ENCODE data around the gene TLE3. TPM values are rescaled to one million over a fixed set of nuclear protein-coding genes. Genes with fewer than 3 reads are reported as not detected.
"Not testable (repeated sequence)": the region's sequence is repeated elsewhere in the genome, so short reads cannot be mapped to it uniquely, and the experiment has no call there.

TLE3 gene
- total and polyA plus RNA-seq, 3 experiments from 2014 or later: 19.4 to 76.5 (median 73.1) TPM

GRCh38 chr15:70141376-70142071, 43.8 kb upstream of the TLE3 start:
- Mint-ChIP-seq H3K4me3 (peak overlapping the region; percentile 30 to 81 (median 73)), H3K36me3 (peaks cover 0 to 3% (median 0%) of the 10 kb centered on the region in 3 donors), H3K27me3 (peaks cover 13 to 17% of the 10 kb centered on the region in 2 donors), H3K9me3 (peaks cover 0 to 3% (median 0%) of the 10 kb centered on the region in 5 donors), H3K27ac (peak overlapping the region in 6 of 8 donors; percentile 52 to 87 (median 66)), H3K4me1 (peaks cover 23 to 34% (median 33%) of the 10 kb centered on the region in 3 donors)
- POLR2A ChIA-PET: no interaction called here
- CTCF ChIA-PET: no interaction called here
- Histone ChIP-seq H3K27ac (ENCODE audit: low read depth, low read length) (no peak overlapping the region), H3K9me3 (ENCODE audit: low read length) (no peaks in the 10 kb centered on the region), H3K27me3 (ENCODE audit: insufficient read depth, low read length, poor library complexity, severe bottlenecking) (no peaks in the 10 kb centered on the region), H3K4me3 (ENCODE audit: low read length) (peak overlapping the region; percentile 49), H3K4me1 (ENCODE audit: insufficient read depth, low read length) (peaks cover 22% of the 10 kb centered on the region), H3K36me3 (ENCODE audit: insufficient read depth, low read length) (no peaks in the 10 kb centered on the region)
- DNase-seq: no peak

DNA sequence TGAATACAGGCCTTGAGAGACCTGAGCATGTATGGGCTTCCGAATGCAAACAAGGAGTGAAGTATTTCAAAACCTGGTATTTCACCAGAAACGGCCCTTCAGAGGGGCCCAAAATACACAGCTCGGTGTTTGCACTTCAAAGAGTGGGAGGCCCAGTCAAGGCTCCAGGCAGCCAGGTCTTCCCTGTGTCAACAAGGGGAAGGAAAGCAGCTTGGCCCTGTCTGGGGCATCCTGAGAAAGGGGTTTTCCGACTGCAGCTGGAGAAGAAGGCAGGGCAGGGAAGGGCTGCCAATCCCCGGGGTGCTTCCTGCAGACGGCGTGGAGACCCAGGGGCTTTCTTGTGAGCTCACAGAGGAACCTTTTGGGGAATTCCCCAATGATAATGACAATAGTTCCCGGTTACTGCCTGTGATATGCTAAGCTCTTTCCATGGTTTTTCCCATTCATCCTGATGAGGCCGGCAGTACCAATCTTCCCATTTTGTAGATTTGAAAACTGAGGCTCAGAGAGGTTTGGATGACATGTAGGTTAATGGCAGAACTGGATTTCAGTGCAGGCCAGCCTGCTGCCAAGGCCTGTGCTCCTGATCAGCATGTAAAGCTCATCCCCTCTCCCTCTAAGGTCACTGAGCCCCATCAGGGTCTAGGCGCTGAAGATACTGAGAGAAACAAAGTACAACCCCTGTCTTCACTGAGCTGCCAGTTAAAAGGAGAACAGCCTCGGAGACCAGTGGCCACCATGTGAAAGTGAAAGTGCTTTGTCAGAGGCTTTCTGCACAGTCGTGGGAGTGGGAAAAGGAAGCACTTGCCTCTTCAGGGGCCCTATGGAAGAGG, 43.0 kb upstream of the TLE3 start:
- peak; percentile 4 to 54 (median 12) for DNase-seq
- Histone ChIP-seq H3K4me3 (ENCODE audit: low read length) (peak overlapping the region; percentile 49), H3K4me1 (ENCODE audit: insufficient read depth, low read length) (peaks cover 22% of the 10 kb centered on the region), H3K36me3 (ENCODE audit: insufficient read depth, low read length) (no peaks in the 10 kb centered on the region), H3K27me3 (ENCODE audit: insufficient read depth, low read length, poor library complexity, severe bottlenecking) (no peaks in the 10 kb centered on the region), H3K9me3 (ENCODE audit: low read length) (no peaks in the 10 kb centered on the region), H3K27ac (ENCODE audit: low read depth, low read length) (no peak overlapping the region)
- peaks cover 0 to 3% (median 0%) of the 10 kb centered on the region in 3 donors for H3K36me3 Mint-ChIP-seq
- H3K27me3 Mint-ChIP-seq: peaks cover 13 to 17% of the 10 kb centered on the region in 2 donors
- peaks cover 0 to 1% (median 0%) of the 10 kb centered on the region in 5 donors for H3K9me3 Mint-ChIP-seq
- ChIA-PET POLR2A (no interaction called here), CTCF (interaction anchor here (1.7 kb wide), 1 partner anchor 15 kb away, joined by 3 read pairs; no protein-coding TSS in a partner anchor)
- peaks cover 23 to 34% (median 33%) of the 10 kb centered on the region in 3 donors for H3K4me1 Mint-ChIP-seq
- peak overlapping the region in 7 of 8 donors; percentile 52 to 87 (median 71) for H3K27ac Mint-ChIP-seq
- peak overlapping the region; percentile 30 to 81 (median 73) for H3K4me3 Mint-ChIP-seq

DNA sequence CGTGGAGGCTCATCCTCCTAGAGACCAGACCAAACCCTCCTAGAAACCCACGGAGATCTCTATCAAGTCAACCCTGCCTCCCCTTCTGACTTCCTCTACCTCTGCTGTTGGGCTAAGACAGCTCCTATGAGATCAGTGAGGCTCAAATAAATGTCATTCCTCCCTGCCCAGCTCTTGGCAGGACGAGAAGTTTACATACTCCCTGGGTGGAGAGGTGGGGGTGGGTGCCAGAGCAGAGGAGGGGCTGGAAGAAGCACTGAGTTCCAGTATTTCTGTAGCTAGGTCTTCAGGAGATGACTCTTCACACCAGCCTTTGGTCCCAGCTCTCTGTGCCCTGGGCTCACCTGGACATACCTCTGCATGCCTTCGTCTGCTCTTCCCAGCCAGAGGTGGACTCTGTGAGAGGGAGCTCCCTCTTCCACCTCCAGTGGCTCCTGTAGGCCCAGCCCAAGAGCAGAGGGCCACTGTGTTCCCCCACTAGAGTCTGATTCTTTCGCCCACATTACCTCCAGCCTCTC, 42.4 kb upstream of the TLE3 start:
- Histone ChIP-seq H3K36me3 (ENCODE audit: insufficient read depth, low read length) (no peaks in the 10 kb centered on the region), H3K4me3 (ENCODE audit: low read length) (no peak overlapping the region), H3K4me1 (ENCODE audit: insufficient read depth, low read length) (peaks cover 22% of the 10 kb centered on the region), H3K27ac (ENCODE audit: low read depth, low read length) (no peak overlapping the region), H3K27me3 (ENCODE audit: insufficient read depth, low read length, poor library complexity, severe bottlenecking) (no peaks in the 10 kb centered on the region), H3K9me3 (ENCODE audit: low read length) (no peaks in the 10 kb centered on the region)
- CTCF ChIA-PET: interaction anchor here (1.7 kb wide), 1 partner anchor 14 kb away, joined by 3 read pairs; no protein-coding TSS in a partner anchor
- peaks cover 0 to 1% (median 0%) of the 10 kb centered on the region in 5 donors for H3K9me3 Mint-ChIP-seq
- H3K27ac Mint-ChIP-seq: peak overlapping the region in 1 of 8 donors; percentile 1
- peaks cover 13 to 17% of the 10 kb centered on the region in 2 donors for H3K27me3 Mint-ChIP-seq
- POLR2A ChIA-PET: no interaction called here
- peaks cover 23 to 34% (median 33%) of the 10 kb centered on the region in 3 donors for H3K4me1 Mint-ChIP-seq
- H3K4me3 Mint-ChIP-seq: peak overlapping the region in 2 of 7 donors; percentile 5 to 81
- H3K36me3 Mint-ChIP-seq: peaks cover 0 to 3% (median 0%) of the 10 kb centered on the region in 3 donors
- DNase-seq: no peak

DNA sequence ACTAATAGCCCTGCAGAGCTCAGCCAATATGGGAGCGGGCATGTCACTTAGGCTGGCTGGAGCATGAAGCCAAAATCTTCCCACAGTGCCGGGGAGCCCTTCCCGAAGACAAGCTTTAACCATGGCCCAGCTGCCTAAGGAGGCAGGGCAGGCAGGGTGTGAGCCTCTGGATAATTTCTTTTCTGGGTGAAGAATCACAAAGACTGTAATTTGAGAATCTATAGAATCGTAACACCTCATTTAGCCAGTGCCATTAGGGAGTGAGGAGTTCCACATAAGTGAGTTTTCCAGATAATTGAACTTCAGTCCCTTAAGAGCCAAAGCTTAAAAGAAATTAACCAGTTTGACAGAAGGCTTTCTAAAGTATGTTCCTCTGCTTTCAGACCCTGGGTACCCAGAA, 40.2 kb upstream of the TLE3 start:
- peaks cover 23 to 34% (median 33%) of the 10 kb centered on the region in 3 donors for H3K4me1 Mint-ChIP-seq
- no peak overlapping the region for H3K27ac ChIP-seq (ENCODE audit: low read depth, low read length)
- no peaks in the 10 kb centered on the region for H3K9me3 ChIP-seq (ENCODE audit: low read length)
- no peak overlapping the region for H3K27ac Mint-ChIP-seq
- ChIA-PET CTCF (interaction anchor here (1.2 kb wide), 1 partner anchor 42 kb away, joined by 3 read pairs; no protein-coding TSS in a partner anchor), POLR2A (no interaction called here)
- no peaks in the 10 kb centered on the region for H3K36me3 ChIP-seq (ENCODE audit: insufficient read depth, low read length)
- no peak overlapping the region for H3K4me3 ChIP-seq (ENCODE audit: low read length)
- peaks cover 0 to 1% (median 0%) of the 10 kb centered on the region in 5 donors for H3K9me3 Mint-ChIP-seq
- H3K4me3 Mint-ChIP-seq: no peak overlapping the region
- H3K27me3 Mint-ChIP-seq: peaks cover 9 to 13% of the 10 kb centered on the region in 2 donors
- no peak for DNase-seq
- peaks cover 0 to 3% (median 0%) of the 10 kb centered on the region in 3 donors for H3K36me3 Mint-ChIP-seq
- peaks cover 22% of the 10 kb centered on the region for H3K4me1 ChIP-seq (ENCODE audit: insufficient read depth, low read length)
- no peaks in the 10 kb centered on the region for H3K27me3 ChIP-seq (ENCODE audit: insufficient read depth, low read length, poor library complexity, severe bottlenecking)

DNA sequence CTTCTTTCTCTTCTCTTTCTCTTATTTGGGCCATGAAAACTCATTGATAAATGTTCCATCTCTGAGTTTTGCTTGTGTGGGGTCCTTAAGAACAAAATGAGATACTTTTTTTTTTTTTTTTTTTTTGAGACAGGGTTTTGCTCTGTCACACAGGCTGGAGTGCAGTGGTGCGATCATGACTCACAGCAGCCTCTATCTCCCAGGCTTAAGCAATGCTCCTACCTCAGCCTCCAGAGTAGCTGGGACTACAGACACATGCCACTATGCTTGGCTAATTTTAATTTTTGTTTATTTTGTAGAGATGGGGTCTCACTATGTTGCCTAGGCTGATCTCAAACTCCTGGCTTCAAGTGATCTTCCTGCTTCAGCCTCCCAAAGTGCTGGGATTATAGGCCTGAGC, 39.3 kb upstream of the TLE3 start:
- CTCF ChIA-PET; DNase-seq; H3K4me3 ChIP-seq (ENCODE audit: low read length): not testable (repeated sequence)

GRCh38 chr15:70133781-70134421, 36.2 kb upstream of the TLE3 start:
- no peaks in the 10 kb centered on the region for H3K4me1 ChIP-seq (ENCODE audit: insufficient read depth, low read length)
- H3K27me3 ChIP-seq (ENCODE audit: insufficient read depth, low read length, poor library complexity, severe bottlenecking): no peaks in the 10 kb centered on the region
- CTCF ChIA-PET: no interaction called here
- H3K4me1 Mint-ChIP-seq: no peaks in the 10 kb centered on the region
- H3K27ac Mint-ChIP-seq: no peak overlapping the region
- no peaks in the 10 kb centered on the region for H3K9me3 Mint-ChIP-seq
- POLR2A ChIA-PET: interaction anchor here (0.6 kb wide), 1 partner anchor 23 kb away, joined by 6 read pairs; no protein-coding TSS in a partner anchor
- H3K27ac ChIP-seq (ENCODE audit: low read depth, low read length): no peak overlapping the region
- H3K27me3 Mint-ChIP-seq: peaks cover 0 to 5% of the 10 kb centered on the region in 2 donors
- peaks cover 0 to 3% (median 0%) of the 10 kb centered on the region in 3 donors for H3K36me3 Mint-ChIP-seq
- no peaks in the 10 kb centered on the region for H3K36me3 ChIP-seq (ENCODE audit: insufficient read depth, low read length)
- DNase-seq: no peak
- H3K4me3 Mint-ChIP-seq: no peak overlapping the region
- no peaks in the 10 kb centered on the region for H3K9me3 ChIP-seq (ENCODE audit: low read length)
- H3K4me3 ChIP-seq (ENCODE audit: low read length): no peak overlapping the region

More for the DNA sequence above, 39.3 kb upstream of the TLE3 start:
- H3K36me3 ChIP-seq (ENCODE audit: insufficient read depth, low read length); H3K9me3 Mint-ChIP-seq; H3K27ac Mint-ChIP-seq; H3K27me3 ChIP-seq (ENCODE audit: insufficient read depth, low read length, poor library complexity, severe bottlenecking); H3K9me3 ChIP-seq (ENCODE audit: low read length); POLR2A ChIA-PET; H3K27ac ChIP-seq (ENCODE audit: low read depth, low read length); H3K4me3 Mint-ChIP-seq; H3K36me3 Mint-ChIP-seq: not testable (repeated sequence)
- H3K4me1 ChIP-seq (ENCODE audit: insufficient read depth, low read length): peaks cover 22% of the 10 kb centered on the region
- Mint-ChIP-seq H3K4me1 (peaks cover 17 to 25% (median 24%) of the 10 kb centered on the region in 3 donors), H3K27me3 (peaks cover 4 to 11% of the 10 kb centered on the region in 2 donors)

- Mint-ChIP-seq H3K9me3 (no peaks in the 10 kb centered on the region), H3K4me3 (no peak overlapping the region), H3K27me3 (peaks cover 0 to 5% of the 10 kb centered on the region in 2 donors), H3K4me1 (no peaks in the 10 kb centered on the region), H3K27ac (no peak overlapping the region), H3K36me3 (peaks cover 0 to 3% (median 0%) of the 10 kb centered on the region in 3 donors)
- H3K4me3 ChIP-seq (ENCODE audit: low read length): no peak overlapping the region
- no peaks in the 10 kb centered on the region for H3K9me3 ChIP-seq (ENCODE audit: low read length)
- CTCF ChIA-PET: no interaction called here
- POLR2A ChIA-PET: interaction anchor here (0.6 kb wide), 1 partner anchor 23 kb away, joined by 6 read pairs; no protein-coding TSS in a partner anchor
- no peaks in the 10 kb centered on the region for H3K27me3 ChIP-seq (ENCODE audit: insufficient read depth, low read length, poor library complexity, severe bottlenecking)
- H3K27ac ChIP-seq (ENCODE audit: low read depth, low read length): no peak overlapping the region
- H3K4me1 ChIP-seq (ENCODE audit: insufficient read depth, low read length): no peaks in the 10 kb centered on the region
- no peak for DNase-seq
- no peaks in the 10 kb centered on the region for H3K36me3 ChIP-seq (ENCODE audit: insufficient read depth, low read length)
These were observed 35.6 kb upstream of the TLE3 start for GRCh38 chr15:70133296-70133695.
